ENCODE data around the gene TOX4.
"Not testable (repeated sequence)": the region's sequence is repeated elsewhere in the genome, so short reads cannot be mapped to it uniquely, and the experiment has no call there.

Gene TOX4

DNA sequence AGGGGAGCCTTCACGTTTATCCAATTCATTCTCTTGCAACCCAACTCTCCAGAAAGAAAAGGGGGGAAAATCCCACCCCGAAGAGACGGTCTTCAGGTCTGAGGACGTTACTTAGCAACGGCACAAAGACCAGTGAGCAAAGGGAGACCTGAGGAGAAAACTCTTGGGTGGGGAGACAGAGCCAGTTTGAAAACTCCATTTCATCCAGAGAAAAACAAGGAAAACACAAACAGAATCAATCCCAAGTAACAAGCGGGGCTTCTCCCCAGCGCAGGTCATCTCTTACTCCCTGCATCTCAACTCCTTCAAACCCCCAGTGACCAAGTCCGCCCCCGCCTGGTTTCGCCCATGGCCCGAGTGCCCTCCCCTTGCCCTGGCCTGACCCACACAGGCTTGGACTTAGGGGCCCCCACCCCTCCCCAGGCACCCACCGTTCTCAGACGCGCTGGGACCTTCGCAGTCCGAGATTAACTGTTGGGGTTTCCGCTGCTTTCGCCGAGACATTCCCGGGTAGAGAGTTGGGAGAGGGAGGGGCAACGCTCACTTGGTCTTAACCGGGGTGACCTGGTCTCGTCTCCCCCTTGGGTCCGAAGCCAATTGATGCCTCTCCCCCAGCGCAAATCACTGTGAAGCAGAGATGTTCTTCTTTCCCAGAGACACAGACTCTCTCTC is 59.6 kb downstream of the TOX4 start:
- no peak for DNase-seq

DNA sequence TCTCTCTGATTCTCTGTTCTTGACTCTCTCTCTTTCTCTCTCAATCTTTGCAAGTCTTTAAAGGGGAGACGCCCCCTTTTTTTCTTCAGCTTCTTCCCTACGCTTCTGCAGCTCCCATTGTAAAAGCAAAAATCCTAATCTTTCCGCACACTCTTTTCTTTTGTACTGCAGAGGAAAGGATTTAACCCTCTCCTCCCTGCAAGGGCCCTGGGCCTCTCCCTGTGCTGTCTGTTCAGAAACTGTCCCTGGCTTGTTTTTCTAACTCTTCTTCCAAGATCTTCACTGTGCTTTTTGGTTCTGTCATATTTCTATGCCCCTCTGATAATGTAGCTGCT is 60.1 kb downstream of the TOX4 start:
- no peak for DNase-seq

DNA sequence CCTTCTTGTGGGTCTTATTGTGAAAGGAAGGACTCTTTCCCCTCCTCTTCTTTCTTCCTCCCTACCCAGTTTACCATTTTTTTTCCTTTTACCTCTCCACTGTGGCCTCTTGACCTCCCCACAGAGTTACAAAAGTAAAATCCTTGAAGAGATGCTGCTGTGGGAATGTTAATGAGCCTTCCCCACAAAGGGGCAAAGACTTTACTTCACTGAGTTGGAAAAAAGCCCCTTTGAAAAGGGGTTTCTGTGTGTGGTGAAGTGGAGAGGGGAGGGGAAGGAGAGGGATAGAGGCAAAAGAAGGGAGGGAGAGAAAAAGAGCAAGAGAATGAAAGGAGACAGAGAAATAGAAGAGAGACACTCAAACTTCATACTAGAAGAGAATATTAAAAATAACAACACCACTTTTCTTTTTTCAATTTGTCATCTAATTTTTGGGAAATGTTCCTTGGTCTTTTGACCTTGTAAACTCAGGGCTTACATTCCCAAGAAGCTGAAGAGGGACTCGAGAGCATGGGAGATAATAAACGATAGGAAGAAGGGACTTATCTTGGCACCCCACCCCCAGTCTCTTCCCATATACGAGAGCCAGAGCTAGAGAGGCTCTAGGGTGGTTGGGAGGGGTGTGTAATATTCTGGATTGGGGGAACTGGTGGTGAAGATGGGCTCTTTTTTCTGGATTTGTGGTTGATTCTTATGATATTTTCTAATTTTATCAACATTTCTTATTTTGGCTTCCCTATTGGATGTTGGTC is 62.4 kb downstream of the TOX4 start:
- no peak for DNase-seq

DNA sequence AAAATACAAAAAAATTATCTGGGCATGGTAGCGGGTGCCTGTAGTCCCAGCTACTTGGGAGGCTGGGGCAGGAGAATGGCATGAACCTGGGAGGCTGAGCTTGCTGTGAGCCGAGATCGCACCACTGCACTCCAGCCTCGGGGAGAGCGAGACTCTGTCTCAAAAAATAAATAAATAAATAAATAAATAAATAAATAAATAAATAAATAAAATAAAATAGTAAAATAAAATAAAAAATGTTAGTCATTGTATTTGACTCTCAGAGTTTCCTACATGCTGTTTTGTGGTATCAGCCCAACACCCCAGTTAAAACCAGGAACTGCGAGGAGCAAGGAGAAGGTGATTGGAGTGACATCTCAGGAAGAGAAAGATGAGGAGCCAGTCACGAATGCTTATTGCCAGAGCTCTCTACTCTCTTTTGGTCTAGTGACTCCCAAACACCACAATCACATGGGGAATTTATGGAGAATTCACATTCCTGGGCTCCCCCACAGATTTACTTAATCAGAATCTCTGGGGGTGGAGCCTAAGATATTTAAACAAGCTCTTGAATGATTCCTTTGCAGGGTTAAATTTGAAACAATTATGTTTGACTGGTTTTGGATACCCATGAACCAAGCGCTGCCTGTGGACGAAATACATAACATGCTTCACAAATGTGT is 64.5 kb downstream of the TOX4 start:
- DNase-seq = no peak

DNA sequence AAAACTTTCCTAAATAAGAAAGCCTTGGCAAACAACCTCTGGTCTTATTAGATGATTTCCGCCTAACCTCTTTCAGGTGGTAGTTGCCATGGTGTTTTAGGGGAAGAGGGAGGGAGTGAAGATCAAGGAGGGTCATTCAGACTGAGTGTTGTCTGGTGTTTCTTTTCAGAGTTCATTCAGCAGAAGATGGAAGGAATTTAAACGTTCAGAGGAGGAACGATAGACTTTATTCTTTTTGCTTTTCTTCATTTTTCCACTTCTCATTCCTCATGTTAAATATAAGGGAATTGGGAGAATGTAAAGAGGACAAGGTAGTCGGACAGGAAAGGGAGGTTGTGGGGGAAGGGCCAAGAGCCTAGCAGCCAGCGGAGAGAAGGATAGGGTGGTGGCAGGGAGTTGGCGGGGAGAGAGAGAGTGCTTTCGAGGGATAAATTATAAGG is 66.5 kb downstream of the TOX4 start:
- DNase-seq = no peak

DNA sequence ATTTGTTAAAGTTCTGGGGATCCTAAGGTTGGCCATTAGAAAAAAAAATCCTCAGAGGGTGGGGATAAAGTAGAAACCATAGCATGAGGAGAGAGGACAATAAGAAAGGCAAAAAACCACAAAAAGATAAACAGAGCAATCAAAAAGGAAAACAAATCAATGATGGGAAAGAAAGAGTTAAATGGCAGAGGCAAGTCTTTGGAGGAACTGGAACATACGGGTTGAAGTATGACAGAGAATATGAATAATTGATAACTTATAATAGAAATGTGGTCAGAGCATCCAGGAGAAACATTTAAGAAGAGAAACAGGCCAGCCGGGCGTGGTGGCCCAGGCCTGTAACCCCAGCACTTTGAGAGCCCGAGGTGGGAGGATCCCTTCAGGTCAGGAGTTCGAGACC is 67.0 kb downstream of the TOX4 start:
- no peak for DNase-seq

DNA sequence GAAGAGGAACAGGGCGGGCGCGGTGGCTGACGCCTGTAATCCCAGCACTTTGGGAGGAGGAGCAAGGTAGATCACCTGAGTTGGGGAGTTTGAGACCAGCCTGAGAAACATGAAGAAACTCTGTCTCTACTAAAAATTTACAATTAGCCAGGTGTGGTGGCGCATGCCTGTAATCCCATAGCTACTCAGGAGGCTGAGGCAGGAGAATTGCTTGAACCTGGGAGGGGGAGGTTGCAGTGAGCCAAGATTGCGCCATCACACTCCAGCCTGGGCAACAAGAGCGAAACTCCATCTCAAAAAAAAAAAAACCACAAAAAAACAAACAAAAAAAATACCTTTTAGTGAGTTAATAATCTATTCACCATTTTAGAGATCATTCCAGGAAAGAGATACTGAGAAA is 67.6 kb downstream of the TOX4 start:
- DNase-seq = not testable (repeated sequence)
